HFF-Myc (cell line): ENCODE data around the gene NUP42.
"Not testable (repeated sequence)": the region's sequence is repeated elsewhere in the genome, so short reads cannot be mapped to it uniquely, and the experiment has no call there.

Experiments
- DNase-seq: peaks from one replicate; pipeline ENCODE4 v3.0.0-alpha.2; 2011; ENCODE audit warnings: low read depth; ENCODE audit errors: extremely low read depth
- H3K4me3 ChIP-seq: replicated peaks from 2 replicates; pipeline ENCODE4 v1.5.1; 2011; ENCODE audit warnings: low read depth, mild to moderate bottlenecking, control low read depth, low read length
- TF ChIP-seq, protein P1 (sequence below): IDR thresholded peaks from 2 replicates; pipeline ENCODE4 v1.5.1; 2012; ENCODE audit warnings: mild to moderate bottlenecking, low read depth, low read length, control low read depth; ENCODE audit errors: missing control alignments

Gene NUP42

DNA sequence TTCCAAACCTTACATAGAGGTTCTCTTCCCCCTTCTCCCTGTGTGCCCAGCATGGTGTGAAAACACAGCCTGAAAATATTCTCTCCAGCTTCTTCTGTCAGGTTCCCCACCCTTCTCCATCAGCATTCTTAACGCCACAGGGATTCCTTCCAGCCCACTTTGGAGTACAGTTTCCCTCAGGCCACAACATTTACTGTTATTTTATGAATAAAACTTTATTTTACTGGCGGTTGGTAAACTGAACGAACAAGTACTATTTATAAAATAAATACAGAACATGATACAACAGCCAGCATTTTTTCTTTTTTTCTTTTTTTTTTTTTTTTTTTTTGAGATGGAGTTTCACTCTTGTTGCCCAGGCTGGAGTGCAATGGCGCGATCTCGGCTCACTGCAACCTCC is 33.1 kb downstream of the NUP42 start:
- no peak overlapping the region for H3K4me3 ChIP-seq
- TF ChIP-seq, protein P1, sequence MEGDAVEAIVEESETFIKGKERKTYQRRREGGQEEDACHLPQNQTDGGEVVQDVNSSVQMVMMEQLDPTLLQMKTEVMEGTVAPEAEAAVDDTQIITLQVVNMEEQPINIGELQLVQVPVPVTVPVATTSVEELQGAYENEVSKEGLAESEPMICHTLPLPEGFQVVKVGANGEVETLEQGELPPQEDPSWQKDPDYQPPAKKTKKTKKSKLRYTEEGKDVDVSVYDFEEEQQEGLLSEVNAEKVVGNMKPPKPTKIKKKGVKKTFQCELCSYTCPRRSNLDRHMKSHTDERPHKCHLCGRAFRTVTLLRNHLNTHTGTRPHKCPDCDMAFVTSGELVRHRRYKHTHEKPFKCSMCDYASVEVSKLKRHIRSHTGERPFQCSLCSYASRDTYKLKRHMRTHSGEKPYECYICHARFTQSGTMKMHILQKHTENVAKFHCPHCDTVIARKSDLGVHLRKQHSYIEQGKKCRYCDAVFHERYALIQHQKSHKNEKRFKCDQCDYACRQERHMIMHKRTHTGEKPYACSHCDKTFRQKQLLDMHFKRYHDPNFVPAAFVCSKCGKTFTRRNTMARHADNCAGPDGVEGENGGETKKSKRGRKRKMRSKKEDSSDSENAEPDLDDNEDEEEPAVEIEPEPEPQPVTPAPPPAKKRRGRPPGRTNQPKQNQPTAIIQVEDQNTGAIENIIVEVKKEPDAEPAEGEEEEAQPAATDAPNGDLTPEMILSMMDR, result no peak
- DNase-seq, result no peak

DNA sequence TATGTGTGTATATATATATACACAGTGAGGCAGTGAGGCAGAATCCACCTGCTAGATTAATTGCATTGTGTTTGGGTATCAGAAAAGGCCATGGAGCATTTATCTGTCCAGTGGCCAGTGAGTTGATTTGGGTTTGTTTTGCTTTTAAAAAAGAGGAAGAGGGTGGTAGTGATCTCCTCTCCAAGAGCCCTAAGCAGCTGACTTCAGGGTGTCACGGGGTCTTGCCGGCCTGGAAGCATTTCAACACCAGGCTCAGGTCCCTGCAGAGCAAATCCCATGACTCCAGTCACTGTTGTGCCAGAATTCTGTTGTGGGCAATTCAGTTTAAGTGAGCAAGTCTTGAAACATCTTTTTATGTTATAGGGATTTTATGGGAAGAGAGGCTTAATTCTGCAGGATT is 34.2 kb downstream of the NUP42 start:
- DNase-seq, result no peak
- H3K4me3 ChIP-seq, result no peak overlapping the region
- TF ChIP-seq, protein P1, result no peak

DNA sequence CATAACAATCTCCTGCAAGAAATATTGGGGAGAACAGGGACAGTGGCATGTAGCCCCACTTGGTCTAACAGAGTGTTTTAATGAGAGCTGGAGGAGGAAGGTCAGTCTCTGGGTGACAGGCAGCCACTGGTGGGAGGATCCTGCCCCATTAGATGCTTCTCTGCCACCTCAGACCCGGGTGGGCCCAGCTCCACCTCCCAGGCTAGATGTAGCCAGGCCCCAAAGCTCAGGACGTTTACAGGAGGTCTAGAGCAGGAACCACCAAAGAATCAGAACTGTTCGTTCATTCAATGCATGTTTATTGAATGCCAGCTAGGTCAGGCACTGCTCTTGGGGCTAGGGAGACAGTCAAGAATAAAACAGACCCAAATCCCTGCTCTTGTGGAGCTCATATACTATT is 36.3 kb downstream of the NUP42 start:
- no peak overlapping the region for H3K4me3 ChIP-seq
- TF ChIP-seq, protein P1, result no peak
- DNase-seq, result no peak

DNA sequence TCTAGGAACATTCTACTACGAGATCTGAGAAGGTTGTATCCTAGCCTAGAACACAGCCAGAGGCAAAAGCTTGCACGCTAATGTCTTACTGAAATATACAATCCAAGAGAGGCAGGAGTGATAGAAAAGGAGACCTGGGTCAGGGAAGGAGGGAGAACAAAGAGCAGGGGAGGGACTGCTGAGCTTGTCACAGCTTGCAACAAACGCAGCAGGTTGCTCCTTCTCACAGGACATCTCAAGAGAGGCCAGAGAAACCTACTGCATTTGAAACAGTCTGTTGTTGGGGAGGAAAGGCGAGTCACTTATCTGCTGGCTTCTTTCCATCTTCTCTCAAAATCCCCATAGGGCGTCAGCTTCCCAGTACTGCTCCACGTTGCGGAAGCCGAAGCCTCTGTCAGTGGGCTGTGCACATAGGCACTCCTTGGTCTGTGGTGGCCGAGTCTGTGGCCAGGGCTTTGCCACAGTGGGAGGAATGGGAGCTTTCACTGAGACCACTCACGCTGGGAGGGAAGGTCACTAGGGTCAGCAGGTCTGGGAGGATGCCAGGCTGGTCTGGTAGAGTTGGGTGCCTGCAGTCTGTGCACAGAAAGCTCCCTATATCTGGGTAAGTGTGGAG is 39.0 kb downstream of the NUP42 start:
- TF ChIP-seq, protein P1, result no peak

GRCh38 chr7:23222439-23223030 is 40.7 kb downstream of the NUP42 start:
- TF ChIP-seq, protein P1, result no peak
- no peak overlapping the region for H3K4me3 ChIP-seq
- DNase-seq, result no peak

More for the DNA sequence above, 39.0 kb downstream of the NUP42 start:
- DNase-seq, result no peak
- H3K4me3 ChIP-seq, result no peak overlapping the region

DNA sequence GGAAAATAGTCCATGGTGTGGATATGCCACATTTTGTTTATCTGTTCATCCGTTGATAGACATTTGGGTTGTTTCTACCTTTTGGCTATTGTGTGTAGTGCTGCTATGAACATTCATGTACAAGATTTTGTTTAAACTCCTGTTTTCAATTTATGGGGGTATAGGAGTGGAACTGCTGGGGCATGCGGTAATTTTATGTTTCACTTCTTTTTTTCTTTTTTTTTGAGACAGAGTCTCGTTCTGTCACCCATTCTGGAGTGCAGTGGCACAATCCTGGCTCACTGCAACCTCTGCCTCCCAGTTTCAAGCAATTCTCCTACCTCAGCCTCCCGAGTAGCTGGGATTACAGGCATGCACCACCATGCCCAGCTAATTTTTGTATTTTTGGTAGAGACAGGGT is 42.5 kb downstream of the NUP42 start:
- not testable (repeated sequence) for DNase-seq, H3K4me3 ChIP-seq

- TF ChIP-seq, protein P1, result no peak
- DNase-seq, result no peak
- H3K4me3 ChIP-seq, result no peak overlapping the region
These were observed 45.1 kb downstream of the NUP42 start for GRCh38 chr7:23226844-23227450.
